ENCODE results near the gene WWTR1.

The WWTR1 gene

DNA sequence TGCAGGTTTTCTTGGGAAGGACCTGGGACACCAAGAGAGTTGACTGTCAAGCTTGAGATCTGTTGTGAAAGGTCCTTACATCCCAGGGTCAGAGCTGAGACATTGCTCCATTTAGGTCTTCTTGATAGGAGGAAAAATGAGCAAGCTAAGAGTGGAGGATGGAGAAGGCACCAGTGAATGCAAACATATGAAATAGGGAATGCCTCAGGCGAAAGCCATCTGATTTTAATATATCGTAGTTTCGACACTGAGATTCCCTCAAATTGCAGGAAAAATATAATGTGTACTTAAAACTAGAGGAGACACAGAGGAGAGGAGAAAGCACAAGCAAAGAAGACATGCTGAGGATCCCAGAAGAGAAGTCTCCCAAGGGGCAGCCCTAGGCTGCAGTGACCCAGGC lies 97.8 kb downstream of the WWTR1 start:
- no peak for DNase-seq

GRCh38 chr3:149559525-149559924 lies 98.3 kb downstream of the WWTR1 start:
- no peak for DNase-seq

- DNase-seq = no peak
These were observed 101.9 kb downstream of the WWTR1 start for GRCh38 chr3:149555927-149556326.

DNA sequence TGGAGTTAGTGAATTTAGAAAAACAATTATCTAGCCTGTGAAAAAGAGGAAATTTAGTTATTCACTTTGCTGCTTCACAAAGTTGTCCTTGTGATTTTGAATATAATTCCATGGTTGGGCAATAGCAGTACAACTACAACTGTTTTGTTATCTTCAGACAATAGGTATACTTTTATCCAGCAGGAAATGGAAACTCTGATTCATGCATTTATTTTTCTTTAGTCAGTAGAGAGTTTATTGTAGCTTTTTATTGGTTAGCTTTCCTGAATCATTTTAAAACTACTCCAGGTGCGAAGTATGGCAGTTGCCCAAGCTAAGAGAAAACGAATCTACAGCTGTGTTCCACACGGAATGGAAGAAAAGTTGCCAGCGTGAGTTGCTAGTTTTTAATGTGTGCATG lies 103.0 kb downstream of the WWTR1 start:
- DNase-seq = no peak

- DNase-seq = no peak
These were observed 103.9 kb downstream of the WWTR1 start for GRCh38 chr3:149553781-149554451.

DNA sequence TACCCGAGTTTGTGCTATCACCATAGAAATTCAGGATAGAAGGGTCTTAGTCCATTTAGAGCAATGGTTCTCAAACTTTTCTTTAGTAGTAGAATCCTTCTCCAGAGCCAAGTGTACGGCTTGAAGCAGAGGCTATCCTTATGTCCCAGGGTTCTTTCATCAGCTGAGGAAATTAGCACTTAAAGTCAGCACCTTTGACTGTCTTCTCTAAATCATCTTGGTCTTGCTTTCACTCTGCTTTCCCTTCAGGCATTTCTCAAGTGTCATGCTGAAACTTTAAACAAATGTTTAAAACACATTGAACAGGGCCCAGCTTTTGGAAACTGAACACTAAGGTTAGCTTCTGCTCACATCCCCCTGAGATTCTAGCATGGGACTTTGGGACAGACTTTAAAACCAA lies 105.1 kb downstream of the WWTR1 start:
- DNase-seq = no peak

- DNase-seq = no peak
These were observed 106.3 kb downstream of the WWTR1 start for GRCh38 chr3:149551500-149551899.

GRCh38 chr3:149548669-149549065 lies 109.2 kb downstream of the WWTR1 start:
- DNase-seq = no peak

DNA sequence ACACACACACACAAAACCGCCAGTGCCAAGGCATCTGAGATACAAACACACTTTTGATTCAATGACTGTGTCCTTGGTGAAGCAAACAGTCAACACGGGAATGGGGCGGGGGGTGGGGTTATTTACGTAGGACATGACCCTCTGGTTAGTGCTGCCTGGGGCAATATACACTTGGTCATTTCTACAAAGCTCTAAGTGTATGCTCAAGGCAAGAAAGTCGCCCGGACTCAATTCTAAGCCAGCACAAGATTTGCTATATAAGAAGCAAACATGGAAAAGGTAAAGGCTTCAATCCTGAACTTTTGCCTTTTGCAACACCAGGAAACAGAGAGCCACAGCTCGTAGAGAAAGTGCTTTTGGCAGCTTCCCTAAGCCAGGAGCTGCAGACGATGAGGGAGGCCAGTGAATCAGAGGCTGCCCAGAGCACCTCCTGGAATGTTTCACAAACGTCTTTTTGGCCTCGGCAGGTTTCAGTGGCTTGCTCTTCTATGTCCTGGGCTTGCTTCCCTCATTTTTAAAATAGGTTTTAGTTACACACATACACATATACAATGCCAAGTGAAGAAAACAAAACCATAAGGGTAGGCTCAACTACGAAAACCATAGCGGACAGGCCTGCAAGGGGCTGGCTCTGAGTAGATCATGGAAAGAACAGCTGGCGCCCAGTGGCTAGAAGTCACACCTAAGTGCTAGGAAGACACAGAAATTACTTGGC lies 109.7 kb downstream of the WWTR1 start:
- DNase-seq = no peak

- no peak for DNase-seq
These were observed 110.4 kb downstream of the WWTR1 start for GRCh38 chr3:149547413-149547812.

GRCh38 chr3:149545049-149545448 lies 112.8 kb downstream of the WWTR1 start:
- no peak for DNase-seq

DNA sequence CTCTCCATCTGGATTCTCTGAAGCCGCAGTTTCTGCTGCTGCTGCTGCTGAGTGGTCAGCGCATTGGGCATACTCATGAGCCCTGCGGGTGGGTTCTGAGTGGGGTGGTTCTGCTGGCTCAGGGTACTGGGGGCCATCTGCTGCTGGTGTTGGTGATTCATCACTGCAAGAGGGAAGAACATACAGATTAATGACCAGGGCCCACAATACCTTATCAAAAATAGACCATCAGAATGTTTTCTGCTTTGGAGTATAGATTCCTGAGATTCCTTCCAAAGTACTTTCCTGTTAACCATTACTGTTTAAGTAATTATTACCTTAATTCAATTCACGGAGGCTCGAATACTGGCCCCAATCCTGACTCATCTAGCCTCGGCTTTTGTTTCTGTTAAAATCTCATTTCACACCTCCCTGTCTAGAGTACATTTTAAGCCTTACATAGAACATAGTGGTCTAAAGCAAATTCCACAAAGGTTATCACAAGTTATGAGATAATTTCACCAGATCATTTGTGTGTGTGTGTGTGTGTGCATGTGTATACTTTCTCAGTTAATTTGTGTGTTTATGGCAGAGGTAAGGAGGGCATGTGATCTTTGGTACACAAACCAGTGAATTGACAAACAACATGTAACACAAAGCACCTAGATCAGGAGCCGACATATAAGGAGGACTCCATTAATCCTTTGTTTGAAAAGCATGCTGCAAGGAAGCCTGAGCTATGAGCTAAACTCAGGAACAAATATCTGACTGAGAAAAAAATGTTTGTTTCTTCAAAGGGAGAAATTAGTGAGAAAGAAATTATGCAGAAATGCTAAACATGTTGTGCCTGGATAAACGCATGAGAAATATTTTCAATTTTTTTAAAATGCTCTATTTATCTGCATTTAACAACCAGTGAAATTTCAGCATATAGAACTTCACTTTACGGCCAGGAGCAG lies 115.2 kb downstream of the WWTR1 start:
- no peak for DNase-seq

DNA sequence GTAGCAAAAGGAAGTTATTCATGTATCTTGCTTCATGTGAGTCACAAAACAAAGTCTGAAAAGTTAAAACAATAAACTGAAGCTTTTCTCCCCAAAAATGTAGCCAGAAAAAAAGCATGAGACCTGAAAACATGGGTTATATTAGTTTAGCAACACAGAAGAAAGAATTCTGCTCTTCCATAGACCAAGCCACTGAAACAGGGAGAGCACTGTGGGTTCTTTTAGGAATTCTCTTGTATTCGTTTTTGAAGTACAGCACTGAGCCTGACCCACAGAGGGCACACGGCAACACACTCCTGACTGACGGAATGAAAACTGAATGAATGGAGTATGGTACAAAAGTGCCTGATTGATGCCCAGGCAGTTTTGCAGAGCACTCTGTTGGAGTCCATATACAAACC lies 116.7 kb downstream of the WWTR1 start:
- DNase-seq = no peak

DNA sequence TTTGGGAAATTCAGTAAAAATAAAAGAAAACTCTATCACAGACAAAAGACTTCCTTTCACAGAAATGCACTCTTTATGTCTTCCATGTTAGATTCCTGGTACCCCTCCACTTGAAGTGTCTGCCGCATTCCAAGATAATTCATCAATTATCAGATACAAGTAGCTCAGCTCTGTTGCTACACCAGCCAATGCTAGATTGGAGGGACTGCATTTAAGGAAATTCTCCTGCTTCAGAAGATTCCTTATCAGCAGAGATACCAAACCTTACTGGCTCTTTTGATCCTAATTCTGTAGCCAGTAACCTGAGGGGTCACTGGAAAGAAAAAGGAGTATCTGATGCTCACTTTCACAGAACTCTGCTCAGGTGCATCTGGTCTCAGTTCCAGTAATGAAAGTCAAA lies 119.5 kb downstream of the WWTR1 start:
- DNase-seq = no peak

- no peak for DNase-seq
These were observed 121.4 kb downstream of the WWTR1 start for GRCh38 chr3:149536429-149536828.

DNA sequence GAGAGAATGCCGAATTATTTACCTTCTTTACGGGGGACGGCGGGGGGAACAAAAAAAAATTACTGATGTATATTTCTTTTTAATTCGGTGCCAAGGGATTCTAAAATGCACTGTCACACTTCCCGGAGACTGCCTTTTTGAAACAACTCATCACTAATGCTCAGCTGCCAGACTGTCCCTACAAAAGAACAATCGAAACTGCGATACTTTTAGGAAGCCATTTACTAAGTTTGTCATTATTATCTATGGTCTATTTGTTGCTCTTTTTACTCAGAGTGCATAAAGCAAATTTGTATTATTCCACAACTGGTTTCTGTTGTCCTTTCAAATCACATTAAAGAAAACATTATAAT lies 122.5 kb downstream of the WWTR1 start:
- DNase-seq = no peak

GRCh38 chr3:149534671-149535332 lies 123.0 kb downstream of the WWTR1 start:
- no peak for DNase-seq

DNA sequence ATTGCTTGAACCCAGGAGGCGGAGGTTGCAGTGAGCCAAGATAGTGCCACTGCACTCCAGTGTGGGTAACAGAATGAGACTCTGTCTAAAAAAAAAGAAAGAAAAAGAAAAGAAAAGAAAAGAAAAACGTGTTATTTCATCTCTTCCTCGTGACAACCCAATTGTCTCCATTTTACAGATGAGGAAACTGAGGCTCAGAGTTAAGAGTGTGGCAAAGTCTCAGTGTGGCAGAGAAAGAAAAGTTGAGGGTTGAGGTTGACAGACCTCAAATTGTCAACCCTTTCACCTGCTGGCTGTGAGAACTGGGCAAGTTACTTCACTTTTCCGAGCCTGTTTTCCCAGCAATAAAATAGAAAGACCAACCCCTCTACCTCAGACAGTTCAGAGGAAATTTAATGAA lies 123.7 kb downstream of the WWTR1 start:
- DNase-seq = no peak

DNA sequence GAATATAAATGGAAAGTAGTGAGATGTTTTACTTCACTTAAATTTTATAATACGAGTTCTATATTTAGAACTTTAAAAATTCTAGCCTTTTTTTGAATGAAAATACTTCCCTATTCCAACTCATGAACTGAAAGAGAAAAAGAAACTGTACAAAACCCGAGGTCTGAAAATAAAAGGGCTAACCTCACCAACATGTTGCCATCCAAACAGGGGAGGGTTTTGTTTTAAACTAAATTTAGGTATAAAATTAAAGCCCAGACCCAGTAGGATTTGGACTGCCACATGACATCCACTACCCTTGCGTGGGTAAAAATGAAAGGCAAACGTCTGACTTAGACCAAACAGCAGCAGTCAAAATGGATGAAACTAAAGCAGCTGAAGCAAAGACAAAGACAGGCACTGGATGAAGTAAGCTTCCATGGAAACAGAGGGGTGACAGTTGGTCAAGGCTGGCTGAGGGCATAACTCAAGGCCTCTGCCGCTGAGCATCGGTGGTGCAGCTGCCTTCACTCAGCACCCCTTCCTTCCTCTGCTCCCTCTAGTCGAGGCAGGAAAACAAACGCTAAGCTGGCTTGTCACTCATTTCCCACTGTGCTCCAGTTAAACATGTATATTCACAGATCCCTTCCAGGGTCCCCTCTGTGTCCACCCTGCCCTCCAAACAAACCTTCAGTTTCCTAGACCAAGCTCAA lies 125.2 kb downstream of the WWTR1 start:
- DNase-seq = no peak

DNA sequence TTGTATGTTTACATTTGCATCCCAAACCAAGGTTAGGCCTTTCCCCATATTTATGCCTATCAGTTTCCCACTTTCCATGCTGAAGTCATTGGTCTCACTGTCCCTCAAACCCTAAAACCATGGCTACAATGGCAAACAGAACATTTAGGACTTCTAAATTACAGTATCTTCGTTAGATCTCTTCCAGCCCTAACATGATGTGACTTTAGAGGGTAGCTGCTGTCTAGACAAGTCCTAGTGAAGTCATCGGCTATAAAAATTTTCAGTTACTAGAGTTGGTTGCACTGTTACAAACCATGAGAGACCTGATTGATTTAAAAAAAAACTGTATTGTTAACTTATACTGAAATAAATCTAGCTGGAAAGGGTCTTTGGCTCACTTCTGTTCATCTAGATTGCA lies 128.7 kb downstream of the WWTR1 start:
- DNase-seq = no peak

GRCh38 chr3:149528340-149528650 lies 129.5 kb downstream of the WWTR1 start:
- DNase-seq = no peak

DNA sequence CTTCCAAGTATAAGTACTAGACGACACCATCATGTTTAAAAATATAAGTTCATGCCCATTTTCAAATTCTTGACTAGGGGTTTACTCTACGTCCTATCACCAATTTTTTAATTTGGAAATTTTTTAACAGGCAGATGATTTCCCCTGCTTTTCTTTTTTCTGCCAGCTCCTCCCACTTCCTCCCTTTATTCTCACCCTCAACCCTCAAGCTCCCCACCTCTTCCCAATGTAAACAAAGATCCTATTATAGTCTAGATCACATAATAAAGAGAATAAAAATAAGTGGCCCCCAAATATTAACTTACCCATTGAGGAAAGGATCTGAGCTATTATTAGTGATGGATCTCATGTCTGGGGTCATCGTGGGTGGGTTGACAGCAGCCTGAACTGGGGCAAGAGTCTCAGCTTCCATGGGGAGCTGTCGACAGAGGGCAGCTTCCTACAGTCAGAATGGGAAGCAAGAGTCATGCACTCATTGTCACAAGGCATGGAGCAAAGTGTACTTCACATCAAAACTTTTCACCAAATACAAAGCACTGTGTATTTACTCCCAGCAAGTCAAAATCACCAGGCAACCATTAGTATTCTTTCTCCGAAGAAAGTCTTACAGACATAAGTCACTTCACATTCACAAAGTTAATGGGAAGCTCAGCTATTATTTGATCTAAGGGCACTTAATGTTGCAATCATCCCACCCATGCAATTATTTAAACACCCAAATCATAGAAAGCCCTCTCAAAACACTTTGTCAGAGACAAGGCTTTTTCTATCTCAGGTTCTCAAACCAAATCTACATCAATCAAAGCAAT lies 130.1 kb downstream of the WWTR1 start:
- no peak for DNase-seq

All from activated CD4-positive, alpha-beta T cell treated with anti-CD3 and anti-CD28 coated beads, Interleukin-2, amount 50 U/mL, for 48 hours (primary cell).